HUES64 (cell line): Measurements from ENCODE around the gene ADAM12.

Experiments used
- H3K27ac ChIP-seq: 2 replicates; pipeline ENCODE4 v1.7.0; 2013; ENCODE audit warnings: low read depth, low read length, inconsistent platforms
- H3K27me3 ChIP-seq: 2 replicates; pipeline ENCODE4 v1.6.1; 2013; ENCODE audit warnings: mild to moderate bottlenecking, low read length; ENCODE audit not compliant: insufficient read depth
- H3K36me3 ChIP-seq: 2 replicates; pipeline ENCODE4 v1.6.1; 2013; ENCODE audit warnings: mild to moderate bottlenecking, low read length; ENCODE audit not compliant: insufficient read depth
- H3K4me1 ChIP-seq: 2 replicates; pipeline ENCODE4 v1.6.1; 2013; ENCODE audit warnings: mild to moderate bottlenecking, low read length, moderate library complexity; ENCODE audit not compliant: insufficient read depth
- H3K4me3 ChIP-seq: 2 replicates; pipeline ENCODE4 v1.5.1; 2013; ENCODE audit warnings: mild to moderate bottlenecking, low read length, moderate library complexity
- H3K9ac ChIP-seq: 2 replicates; pipeline ENCODE4 v1.6.1; 2013; ENCODE audit warnings: mild to moderate bottlenecking, low read depth, low read length
- H3K9me3 ChIP-seq: 2 replicates; pipeline ENCODE4 v1.6.1; 2013; ENCODE audit warnings: low read depth, low read length; ENCODE audit not compliant: insufficient read depth
- WGBS: fragments of 150-250, 120-280 bp; methylation state at CpG from one replicate; pipeline ENCODE4 v1.1.7; 2013; ENCODE audit warnings: missing lambda C conversion rate; 5-methylcytosine and 5-hydroxymethylcytosine counted together

ADAM12 gene

DNA sequence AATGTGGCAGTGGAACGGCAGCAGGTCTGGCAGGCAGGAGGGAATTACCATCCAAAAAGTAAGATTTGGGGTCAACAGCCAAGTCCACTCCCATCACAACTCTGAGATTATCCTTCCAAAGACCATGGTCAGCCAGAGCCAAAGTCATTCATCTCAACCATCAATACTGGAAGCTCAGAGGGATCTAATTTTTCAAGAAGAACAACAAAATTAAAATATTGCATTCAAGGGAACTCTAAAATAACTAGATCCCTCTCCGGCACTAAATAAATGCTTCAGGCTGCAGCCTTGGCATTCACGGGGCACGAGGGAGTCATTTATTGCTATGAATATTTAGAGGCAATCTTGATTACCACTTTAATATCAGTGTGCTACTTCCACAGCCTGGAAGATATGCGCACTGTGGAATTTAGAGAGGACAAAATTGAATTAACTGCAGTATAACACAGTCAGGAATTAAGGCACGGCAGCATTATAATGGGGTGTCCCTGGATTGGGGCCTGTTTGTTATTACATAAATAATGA lies 102.0 kb downstream of the ADAM12 start:
- Histone ChIP-seq H3K27ac (no peak overlapping the region), H3K36me3 (no peaks in the 10 kb centered on the region), H3K4me3 (no peak overlapping the region), H3K9ac (no peak overlapping the region), H3K4me1 (no peaks in the 10 kb centered on the region), H3K27me3 (no peaks in the 10 kb centered on the region), H3K9me3 (no peaks in the 10 kb centered on the region)
- 96% methylated on average over 6 of the region's 6 CpGs for WGBS

DNA sequence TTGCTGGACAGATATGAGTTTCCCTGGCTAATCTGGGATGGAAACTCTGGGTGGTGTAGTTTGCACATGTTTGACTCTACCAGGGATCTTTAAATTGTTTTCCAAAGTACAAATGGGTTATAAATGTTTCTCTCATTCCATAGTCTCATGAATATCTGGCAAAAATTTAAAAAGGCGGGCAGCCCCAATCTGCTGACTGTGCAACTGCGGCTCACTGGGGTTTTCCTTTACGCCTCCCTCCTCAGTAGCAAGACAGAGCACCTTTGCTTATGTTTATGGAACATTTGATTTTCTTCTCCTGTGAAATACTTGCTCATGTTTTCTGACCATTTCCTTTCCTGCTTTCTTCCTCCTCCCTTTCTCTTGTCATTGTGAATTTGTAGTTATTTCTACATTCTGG lies 105.0 kb downstream of the ADAM12 start:
- no peak overlapping the region for H3K9ac ChIP-seq
- no peak overlapping the region for H3K27ac ChIP-seq
- no peak overlapping the region for H3K4me3 ChIP-seq
- H3K9me3 ChIP-seq: no peaks in the 10 kb centered on the region
- no peaks in the 10 kb centered on the region for H3K36me3 ChIP-seq
- no peaks in the 10 kb centered on the region for H3K27me3 ChIP-seq
- peaks cover 6% of the 10 kb centered on the region for H3K4me1 ChIP-seq
- 96% methylated on average over 3 of the region's 3 CpGs for WGBS

DNA sequence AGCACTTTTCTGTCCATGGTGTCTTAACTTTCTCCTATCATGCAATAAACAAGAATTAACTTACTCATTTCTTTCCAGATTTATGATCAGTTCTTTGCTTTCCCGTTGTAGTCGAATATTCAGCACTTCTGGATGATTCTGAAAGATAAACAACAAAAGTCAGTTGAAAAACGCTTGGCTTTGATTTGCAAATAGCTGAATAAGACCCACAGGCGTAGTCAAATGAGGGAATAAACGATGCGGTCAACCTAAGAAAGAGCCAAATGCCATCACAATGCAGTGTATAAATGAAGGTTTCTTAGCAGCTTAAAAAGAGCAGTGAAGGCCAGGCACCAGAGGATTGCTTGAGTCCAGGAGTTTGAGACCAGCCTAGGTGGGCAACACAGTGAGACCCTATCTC lies 109.4 kb downstream of the ADAM12 start:
- Histone ChIP-seq H3K9me3 (no peaks in the 10 kb centered on the region), H3K27me3 (no peaks in the 10 kb centered on the region), H3K27ac (no peak overlapping the region), H3K36me3 (no peaks in the 10 kb centered on the region), H3K4me1 (peaks cover 18% of the 10 kb centered on the region), H3K9ac (no peak overlapping the region), H3K4me3 (no peak overlapping the region)
- WGBS: 46% methylated on average over 6 of the region's 6 CpGs

DNA sequence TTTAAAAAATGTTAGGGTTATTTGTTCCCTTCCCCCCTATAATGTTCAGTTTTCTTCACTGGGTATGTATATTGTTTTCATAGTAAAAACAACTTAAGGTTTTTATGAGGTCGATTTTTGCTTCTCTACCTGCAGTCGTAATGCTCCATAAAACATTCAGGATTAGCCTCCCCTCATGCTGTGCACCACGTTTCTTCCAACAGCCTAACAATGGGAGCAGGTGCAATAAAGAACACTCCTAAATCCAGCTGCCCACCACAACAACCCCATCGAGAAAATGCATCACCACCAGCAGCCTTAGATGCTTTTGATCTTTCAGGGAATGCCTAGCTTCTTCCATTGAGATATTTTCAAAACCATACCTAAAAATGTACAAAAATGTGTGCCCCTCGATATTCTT lies 111.1 kb downstream of the ADAM12 start:
- Histone ChIP-seq H3K9ac (no peak overlapping the region), H3K27me3 (no peaks in the 10 kb centered on the region), H3K4me1 (peaks cover 18% of the 10 kb centered on the region), H3K4me3 (no peak overlapping the region), H3K9me3 (no peaks in the 10 kb centered on the region), H3K36me3 (no peaks in the 10 kb centered on the region), H3K27ac (no peak overlapping the region)
- 48% methylated on average over 4 of the region's 5 CpGs for WGBS

DNA sequence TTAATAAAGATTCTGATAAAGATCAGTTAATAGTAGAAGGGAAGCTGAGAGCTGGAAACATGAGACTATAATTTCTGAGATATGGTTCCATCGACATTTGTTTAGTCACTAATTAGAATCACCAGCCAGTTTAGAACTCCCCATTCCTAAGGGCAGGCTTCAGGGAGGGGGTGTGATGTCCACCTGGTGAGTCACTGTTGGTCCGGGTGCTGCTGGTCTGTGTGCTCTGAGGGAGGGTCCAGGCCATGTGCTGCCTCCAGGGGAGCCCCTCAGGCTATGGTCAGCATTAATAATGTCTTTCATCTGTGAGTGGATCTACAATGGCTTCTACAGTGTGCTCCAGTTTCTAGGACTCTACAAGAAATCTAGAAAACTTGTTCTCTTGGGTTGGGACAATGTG lies 115.8 kb downstream of the ADAM12 start:
- WGBS: 90% methylated on average over 2 of the region's 2 CpGs
- Histone ChIP-seq H3K9me3 (no peaks in the 10 kb centered on the region), H3K4me3 (no peak overlapping the region), H3K36me3 (no peaks in the 10 kb centered on the region), H3K9ac (no peak overlapping the region), H3K27me3 (no peaks in the 10 kb centered on the region), H3K27ac (no peak overlapping the region), H3K4me1 (peaks cover 13% of the 10 kb centered on the region)

DNA sequence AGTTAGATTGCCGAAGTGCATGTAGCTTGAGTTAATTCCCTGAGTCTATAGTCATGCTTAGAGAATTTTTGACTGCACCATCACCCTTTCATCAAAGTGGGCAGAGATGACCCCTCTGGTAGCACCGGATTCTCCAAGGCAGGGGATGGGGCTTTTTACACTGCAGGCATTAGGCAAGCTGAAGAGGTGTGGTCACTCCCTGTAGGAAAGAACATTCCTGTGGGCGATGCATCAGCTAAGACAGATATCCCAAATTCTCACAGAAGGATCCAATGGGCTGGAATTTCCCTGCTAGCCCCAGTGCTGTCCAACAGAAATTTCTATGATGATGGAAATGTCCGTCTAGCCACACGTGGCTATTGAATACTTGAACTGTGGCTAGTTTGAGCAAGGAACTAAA lies 118.2 kb downstream of the ADAM12 start:
- H3K4me3 ChIP-seq: no peak overlapping the region
- H3K27ac ChIP-seq: no peak overlapping the region
- no peaks in the 10 kb centered on the region for H3K36me3 ChIP-seq
- peaks cover 12% of the 10 kb centered on the region for H3K9me3 ChIP-seq
- no peaks in the 10 kb centered on the region for H3K27me3 ChIP-seq
- 0 out of 2 replicates have a peak, but pooled peaks cover 4% of the 10 kb centered on the region for H3K4me1 ChIP-seq
- WGBS: 92% methylated on average over 5 of the region's 5 CpGs
- no peak overlapping the region for H3K9ac ChIP-seq

DNA sequence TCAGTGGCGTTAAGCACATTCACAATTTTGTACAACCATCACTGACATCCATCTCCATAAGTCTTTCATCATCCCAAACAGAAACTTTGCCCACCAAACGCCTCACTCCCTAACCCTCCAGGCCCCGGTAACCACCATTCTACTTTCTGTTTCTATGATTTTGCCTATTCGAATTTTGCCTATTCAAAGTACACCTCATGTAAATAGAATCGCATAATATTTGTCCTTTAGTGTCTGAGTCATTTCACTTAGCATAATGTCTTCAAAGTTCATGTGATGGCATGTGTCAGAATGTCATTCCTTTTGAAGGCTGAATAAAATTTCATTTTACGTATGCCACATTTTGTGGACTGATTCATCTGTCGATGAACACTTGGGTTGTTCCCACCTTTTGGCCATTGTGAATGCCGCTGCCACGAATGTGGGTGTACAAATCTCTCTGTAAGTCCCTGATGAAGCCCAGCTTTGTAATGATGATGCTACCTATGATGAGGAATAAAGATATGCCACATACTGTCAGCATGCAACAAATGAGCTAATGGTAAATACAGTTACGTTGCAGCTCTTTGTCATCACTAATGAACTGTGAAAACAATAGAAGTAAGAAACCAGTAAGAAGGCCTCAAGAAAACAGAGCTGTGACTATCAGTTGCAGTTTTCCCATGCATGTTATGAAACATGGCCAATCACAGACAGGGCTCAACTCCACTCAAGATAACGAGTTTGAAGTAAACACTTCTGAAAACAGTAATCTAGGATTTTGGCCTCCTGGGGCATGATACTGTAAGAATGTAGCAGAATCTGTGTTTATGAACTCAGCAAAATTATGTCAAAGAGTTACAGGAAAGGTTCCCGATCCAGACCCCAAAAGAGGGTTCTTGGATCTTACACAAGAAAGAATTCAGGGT lies 120.0 kb downstream of the ADAM12 start:
- Histone ChIP-seq H3K27me3 (no peaks in the 10 kb centered on the region), H3K4me1 (0 out of 2 replicates have a peak, but pooled peaks cover 4% of the 10 kb centered on the region), H3K9ac (no peak overlapping the region), H3K27ac (no peak overlapping the region), H3K36me3 (no peaks in the 10 kb centered on the region), H3K4me3 (no peak overlapping the region), H3K9me3 (peaks cover 12% of the 10 kb centered on the region)
- WGBS: 87% methylated on average over 12 of the region's 12 CpGs

DNA sequence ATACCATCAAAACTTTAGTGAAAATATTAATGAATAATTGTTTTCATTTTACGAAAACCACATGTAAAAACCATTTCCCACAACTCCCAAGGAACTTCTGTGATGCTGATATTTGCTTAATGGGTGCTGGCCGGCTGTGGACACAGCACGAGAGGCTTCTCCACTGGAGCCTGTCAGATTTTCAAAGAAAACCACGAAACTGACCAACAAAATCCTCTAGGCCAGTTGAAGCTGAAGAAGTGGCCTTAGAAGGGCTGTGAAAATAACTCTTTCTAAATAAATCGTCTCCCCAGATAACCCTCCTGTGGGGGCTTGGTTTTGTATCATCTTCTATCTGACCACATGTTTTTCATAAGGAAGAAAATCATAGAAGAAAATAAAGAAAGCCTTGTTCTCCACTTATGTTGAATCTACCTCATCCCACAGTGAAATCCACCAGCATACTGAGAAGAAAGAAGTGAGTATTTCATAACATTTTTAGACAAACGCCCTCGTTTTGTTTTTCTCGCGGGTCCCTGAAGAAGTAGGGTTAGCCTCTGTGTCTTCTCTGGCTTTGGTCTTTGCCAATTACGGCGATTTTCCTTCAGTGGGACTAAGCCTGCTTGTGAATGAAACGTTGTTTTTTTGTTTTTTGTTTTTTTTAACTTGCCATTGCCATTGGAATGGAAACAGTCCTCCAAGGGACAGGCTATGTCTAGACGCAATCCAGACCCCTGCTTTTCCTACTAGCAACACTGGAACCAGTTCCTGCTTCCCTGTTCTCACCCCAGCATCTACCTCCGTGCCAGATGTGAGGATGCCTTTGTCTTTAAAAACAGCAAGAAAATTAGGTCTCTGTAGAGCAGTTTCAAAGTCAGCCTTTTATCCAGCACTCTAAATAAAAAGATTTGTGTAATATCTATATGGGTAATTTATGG lies 123.9 kb downstream of the ADAM12 start:
- peaks cover 16% of the 10 kb centered on the region for H3K4me1 ChIP-seq
- H3K4me3 ChIP-seq: no peak overlapping the region
- H3K27me3 ChIP-seq: no peaks in the 10 kb centered on the region
- no peak overlapping the region for H3K9ac ChIP-seq
- 88% methylated on average over 12 of the region's 14 CpGs for WGBS
- H3K36me3 ChIP-seq: no peaks in the 10 kb centered on the region
- H3K27ac ChIP-seq: no peak overlapping the region
- H3K9me3 ChIP-seq: peaks cover 12% of the 10 kb centered on the region

DNA sequence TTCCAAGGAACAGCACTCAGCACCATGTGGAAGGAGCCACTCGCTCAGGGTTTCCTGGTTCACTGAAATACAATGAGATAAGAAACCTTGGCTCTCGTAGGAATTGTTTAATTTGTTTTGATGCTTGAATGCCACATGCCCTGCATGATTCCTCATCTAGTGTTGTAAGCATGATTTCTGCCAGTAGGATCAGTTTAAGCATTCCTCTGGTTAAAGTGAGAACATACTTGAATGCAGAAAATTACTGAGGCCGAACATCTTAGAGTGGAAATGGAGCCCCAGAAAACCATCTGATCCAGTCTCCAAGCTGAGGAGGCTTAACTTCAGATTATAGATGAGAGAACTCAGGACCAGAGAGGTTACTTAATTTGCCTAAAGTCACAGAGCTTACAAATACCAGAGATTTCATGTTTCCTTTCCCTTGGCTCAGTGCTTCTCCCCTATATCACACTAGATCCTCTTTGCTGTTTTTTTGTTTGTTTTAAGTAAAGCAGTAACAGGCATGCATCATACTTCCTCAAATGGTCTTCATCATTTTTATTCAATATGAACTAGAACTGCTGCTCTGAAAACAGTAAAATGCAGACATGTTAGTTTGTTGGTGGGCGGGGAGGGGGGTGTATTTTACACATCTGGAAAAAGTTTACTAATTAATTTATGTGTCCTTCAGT lies 125.1 kb downstream of the ADAM12 start:
- 90% methylated on average over 3 of the region's 4 CpGs for WGBS
- H3K9me3 ChIP-seq: peaks cover 12% of the 10 kb centered on the region
- H3K4me1 ChIP-seq: peaks cover 15% of the 10 kb centered on the region
- no peak overlapping the region; the same call in 1 of the 2 replicates for H3K9ac ChIP-seq
- H3K4me3 ChIP-seq: no peak overlapping the region
- no peaks in the 10 kb centered on the region for H3K36me3 ChIP-seq
- H3K27ac ChIP-seq: no peak overlapping the region
- H3K27me3 ChIP-seq: no peaks in the 10 kb centered on the region

DNA sequence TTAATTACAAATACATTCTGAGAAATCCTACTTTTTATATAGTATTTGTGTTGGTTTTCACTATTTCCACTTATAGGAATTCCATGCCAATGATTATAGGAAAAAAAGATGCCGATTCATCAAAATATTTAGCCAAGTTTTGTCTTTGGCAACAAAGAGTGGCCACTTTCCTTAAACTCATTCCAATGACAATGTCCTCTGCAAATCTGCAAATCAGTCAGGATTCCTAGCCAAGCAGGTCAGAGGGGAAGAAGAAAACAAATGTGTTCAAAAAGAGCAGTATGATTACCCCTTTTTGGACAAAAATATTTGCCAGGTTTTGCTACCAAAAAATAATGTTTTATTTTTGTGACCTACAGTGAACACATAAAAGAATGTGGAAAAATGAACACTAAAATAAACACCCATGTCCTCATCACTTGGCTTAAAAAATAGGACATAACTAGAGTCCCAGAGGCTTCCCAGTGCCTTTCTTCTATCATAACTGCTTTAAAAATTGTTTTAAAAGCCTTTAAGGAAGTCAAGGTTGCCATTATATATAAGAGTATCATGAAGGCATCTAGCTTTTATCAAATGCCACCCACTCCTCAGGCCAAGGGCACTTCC lies 125.9 kb downstream of the ADAM12 start:
- no peak overlapping the region for H3K4me3 ChIP-seq
- no peak overlapping the region for H3K27ac ChIP-seq
- 64% methylated on average over 1 of the region's 1 CpG for WGBS
- H3K4me1 ChIP-seq: peaks cover 15% of the 10 kb centered on the region
- no peak overlapping the region for H3K9ac ChIP-seq
- H3K27me3 ChIP-seq: no peaks in the 10 kb centered on the region
- no peaks in the 10 kb centered on the region for H3K36me3 ChIP-seq
- H3K9me3 ChIP-seq: peaks cover 12% of the 10 kb centered on the region
